Gastroesophageal sphincter (tissue), 4 donors: ENCODE measurements around the gene CHTF18. TPM values are rescaled to one million over a fixed set of nuclear protein-coding genes. Genes with fewer than 3 reads are reported as not detected.

ENCODE experiments used
- ATAC-seq: fragments of 150-250 bp; one replicate; pipeline ENCODE4 v1.9.1; 2016; ENCODE audit warnings: mild to moderate bottlenecking, moderate library complexity
- H3K27ac ChIP-seq, 4 donors: fragments of 200-600 bp; sonication (generic) in 3 of 4; 1 replicate in 3 of 4; 2 replicates in 1 of 4; pipeline ENCODE4 v1.5.1; 2016 to 2019
- H3K27me3 ChIP-seq: fragments of 200-600 bp; sonication (generic); one replicate; pipeline ENCODE4 v1.5.1; 2019
- H3K36me3 ChIP-seq, 2 donors: fragments of 200-600 bp; sonication (generic); one replicate each; pipeline ENCODE4 v1.5.1; 2019; ENCODE audit warnings: control low read depth in 1 of 2
- H3K4me1 ChIP-seq, 3 donors: fragments of 200-600 bp; sonication (generic); 1 replicate in 2 of 3; 2 replicates in 1 of 3; pipeline ENCODE4 v1.5.1; 2016 to 2019; ENCODE audit warnings: control low read depth in 2 of 3
- H3K4me3 ChIP-seq, 2 donors: fragments of 200-600 bp; sonication (generic); one replicate each; pipeline ENCODE4 v1.5.1; 2019; ENCODE audit warnings: mild to moderate bottlenecking in 1 of 2, moderate library complexity in 1 of 2
- H3K9me3 ChIP-seq, 3 donors: fragments of 200-600 bp; sonication (generic); one replicate each; pipeline ENCODE4 v1.5.1; 2017 to 2019; ENCODE audit warnings: control low read depth in 2 of 3
- EP300 ChIP-seq: sonication (generic); formaldehyde crosslinking; IDR thresholded peaks from one replicate; pipeline ENCODE4 v1.6.1; 2017; ENCODE audit warnings: antibody characterized with exemption, mild to moderate bottlenecking
- POLR2A ChIP-seq, 2 donors: fragments of 450-650 bp; IDR thresholded peaks; one replicate each; pipeline ENCODE4 v1.6.1; 2017; ENCODE audit warnings: antibody characterized with exemption in 2 of 2, mild to moderate bottlenecking in 2 of 2, moderate library complexity in 1 of 2
- POLR2AphosphoS5 ChIP-seq: sonication (generic); formaldehyde crosslinking; IDR thresholded peaks from one replicate; pipeline ENCODE4 v1.6.1; 2017; ENCODE audit warnings: antibody characterized with exemption
- WGBS, 2 donors: methylation state at CpG; one replicate each; pipeline ENCODE4 v1.1.5; 2018; ENCODE audit warnings: low coverage in 1 of 2; 5-methylcytosine and 5-hydroxymethylcytosine counted together
- total RNA-seq, 4 donors: library from RNA; depleted of rRNA; stranded (reverse); fragments of >200 nt; gene quantifications; one replicate each; pipeline ENCODE4 v1.1.0, GENCODE V29; 2016
- TF ChIP-seq, protein P1 (sequence below), 4 experiments: fragments of 200-600 bp in 2 of 4; fragments of 450-650 bp in 2 of 4; sonication (generic) in 1 of 4; IDR thresholded peaks; one replicate each; pipeline ENCODE4 v1.5.1; 2017 to 2019; ENCODE audit warnings: antibody characterized with exemption in 4 of 4, mild to moderate bottlenecking in 2 of 4, moderate library complexity in 2 of 4

Gene CHTF18
- total RNA-seq, 4 donors from 2014 or later, result 4.6 to 10.9 (median 8.3) TPM

DNA sequence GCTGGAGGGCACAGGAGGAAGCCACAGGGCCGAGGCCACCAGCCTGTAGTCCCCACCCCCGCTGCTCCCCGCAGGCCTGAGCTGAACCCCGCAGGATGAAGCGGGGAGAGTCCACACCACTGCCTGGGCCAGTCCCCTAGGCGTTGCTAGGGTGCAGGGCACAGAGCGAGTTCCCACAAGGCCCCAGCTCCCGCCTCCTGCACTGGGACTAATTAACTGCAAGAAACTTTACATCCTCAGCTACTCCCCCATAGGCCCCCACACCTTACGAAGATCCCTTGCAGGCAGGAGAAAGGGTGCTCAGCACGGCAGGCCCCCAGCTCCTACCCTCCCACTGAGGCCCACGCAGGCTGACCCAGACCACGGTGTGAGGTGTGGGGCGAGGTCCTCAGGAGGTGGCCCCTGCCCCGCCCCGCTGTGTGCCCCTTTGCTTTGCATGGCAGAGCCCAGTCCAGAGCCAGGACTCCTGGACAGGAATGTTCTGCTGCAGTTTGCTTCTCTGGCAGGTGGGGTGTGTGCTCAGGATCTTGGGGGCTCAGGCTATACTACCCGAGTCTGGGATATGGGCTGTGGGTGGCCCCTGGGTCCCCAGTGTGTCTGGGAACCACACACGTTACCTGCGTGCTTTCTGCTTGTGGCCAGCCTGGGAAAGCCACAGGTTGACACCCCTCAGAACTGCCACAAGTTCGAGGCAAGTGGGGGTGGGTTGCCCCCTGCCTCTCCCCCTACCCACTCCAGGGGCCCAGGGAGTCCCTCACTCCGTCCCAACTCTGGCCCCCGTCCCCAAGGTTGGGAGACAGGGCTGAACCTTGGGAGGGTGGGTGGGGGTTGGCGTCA is 10.9 kb downstream of the CHTF18 start:
- no peaks in the 10 kb centered on the region for H3K9me3 ChIP-seq
- no peak for ATAC-seq
- H3K27me3 ChIP-seq, result peaks cover 87% of the 10 kb centered on the region
- WGBS, 2 donors, result 62 to 80% methylated on average over 1 to 9 of the region's 22 CpGs
- TF ChIP-seq, protein P1, sequence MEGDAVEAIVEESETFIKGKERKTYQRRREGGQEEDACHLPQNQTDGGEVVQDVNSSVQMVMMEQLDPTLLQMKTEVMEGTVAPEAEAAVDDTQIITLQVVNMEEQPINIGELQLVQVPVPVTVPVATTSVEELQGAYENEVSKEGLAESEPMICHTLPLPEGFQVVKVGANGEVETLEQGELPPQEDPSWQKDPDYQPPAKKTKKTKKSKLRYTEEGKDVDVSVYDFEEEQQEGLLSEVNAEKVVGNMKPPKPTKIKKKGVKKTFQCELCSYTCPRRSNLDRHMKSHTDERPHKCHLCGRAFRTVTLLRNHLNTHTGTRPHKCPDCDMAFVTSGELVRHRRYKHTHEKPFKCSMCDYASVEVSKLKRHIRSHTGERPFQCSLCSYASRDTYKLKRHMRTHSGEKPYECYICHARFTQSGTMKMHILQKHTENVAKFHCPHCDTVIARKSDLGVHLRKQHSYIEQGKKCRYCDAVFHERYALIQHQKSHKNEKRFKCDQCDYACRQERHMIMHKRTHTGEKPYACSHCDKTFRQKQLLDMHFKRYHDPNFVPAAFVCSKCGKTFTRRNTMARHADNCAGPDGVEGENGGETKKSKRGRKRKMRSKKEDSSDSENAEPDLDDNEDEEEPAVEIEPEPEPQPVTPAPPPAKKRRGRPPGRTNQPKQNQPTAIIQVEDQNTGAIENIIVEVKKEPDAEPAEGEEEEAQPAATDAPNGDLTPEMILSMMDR (IDR thresholded peaks at IDR 0.05), result no peak
- TF ChIP-seq POLR2A (IDR thresholded peaks at IDR 0.05), result no peak
- no peak for TF ChIP-seq EP300
- TF ChIP-seq POLR2AphosphoS5, result no peak
- no peak overlapping the region for H3K4me3 ChIP-seq
- H3K36me3 ChIP-seq, result no peaks in the 10 kb centered on the region
- no peak overlapping the region for H3K27ac ChIP-seq
- H3K4me1 ChIP-seq, result no peaks in the 10 kb centered on the region

GRCh38 chr16:799948-800833 is 11.8 kb downstream of the CHTF18 start, which contains the start of gene GNG13:
Gene GNG13 (minus strand): TSS chr16:800734. CDS start chr16:799077, 1,657 bp downstream.
- peaks cover 93% of the 10 kb centered on the region for H3K27me3 ChIP-seq
- no peak within 1 kb of the TSS for H3K4me3 ChIP-seq
- no peak within 1 kb of the TSS for H3K27ac ChIP-seq
- ATAC-seq, result no peak
- H3K4me1 ChIP-seq, result no peaks in the 10 kb centered on the region
- WGBS, 2 donors, result 10% methylated on average over 2 of the region's 57 CpGs; no CpG with 5 or more reads in 1 of the 2 donors
- H3K9me3 ChIP-seq, result no peaks in the 10 kb centered on the region
- TF ChIP-seq, protein P1 (IDR thresholded peaks at IDR 0.05), result no peak
- H3K36me3 ChIP-seq, result no peaks in the 10 kb centered on the region

DNA sequence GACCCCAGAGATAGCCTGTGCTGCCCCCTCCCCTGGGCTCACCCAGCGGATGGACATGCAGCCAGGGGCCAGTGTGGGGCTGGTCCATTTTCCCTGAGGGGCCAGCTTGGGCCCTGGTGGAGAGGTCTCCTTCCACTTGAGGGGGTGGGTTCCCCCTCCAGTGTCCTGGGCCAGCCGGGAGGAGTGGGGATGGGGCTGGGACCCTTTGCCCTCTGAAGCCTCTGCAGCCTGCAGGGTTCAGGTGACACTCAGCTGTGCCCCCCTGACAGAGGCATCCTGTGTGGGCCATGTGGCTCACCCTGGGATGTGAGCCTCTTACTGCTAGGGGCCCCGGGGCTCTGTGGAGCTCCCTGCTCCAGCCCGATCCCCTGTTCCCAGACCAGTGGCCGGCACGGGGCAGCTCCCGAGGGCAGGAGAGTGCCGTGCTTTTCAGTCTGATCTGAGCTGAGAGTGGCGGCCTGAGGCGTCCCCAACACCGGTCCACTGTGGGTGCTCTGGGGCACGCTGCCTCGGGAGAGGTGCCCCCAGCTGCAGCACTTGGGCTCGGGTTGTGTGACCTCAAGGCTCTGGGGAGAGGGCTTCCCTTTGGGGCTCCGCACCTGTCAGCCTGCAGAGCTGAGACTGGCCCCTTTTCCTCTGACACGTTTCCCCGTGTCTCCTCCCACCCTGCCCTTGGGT is 12.6 kb downstream of the CHTF18 start:
- Histone ChIP-seq H3K4me3 (no peak overlapping the region), H3K9me3 (no peaks in the 10 kb centered on the region), H3K4me1 (peaks cover 0 to 3% (median 0%) of the 10 kb centered on the region in 3 donors), H3K27me3 (peaks cover 96% of the 10 kb centered on the region), H3K36me3 (no peaks in the 10 kb centered on the region), H3K27ac (no peak overlapping the region)
- TF ChIP-seq EP300 (no peak), POLR2AphosphoS5 (no peak), POLR2A (IDR thresholded peaks at IDR 0.05) (no peak)
- TF ChIP-seq, protein P1 (IDR thresholded peaks at IDR 0.05), result no peak
- 0% methylated on average over 2 of the region's 17 CpGs; no CpG with 5 or more reads in 1 of the 2 donors for WGBS, 2 donors
- no peak for ATAC-seq

DNA sequence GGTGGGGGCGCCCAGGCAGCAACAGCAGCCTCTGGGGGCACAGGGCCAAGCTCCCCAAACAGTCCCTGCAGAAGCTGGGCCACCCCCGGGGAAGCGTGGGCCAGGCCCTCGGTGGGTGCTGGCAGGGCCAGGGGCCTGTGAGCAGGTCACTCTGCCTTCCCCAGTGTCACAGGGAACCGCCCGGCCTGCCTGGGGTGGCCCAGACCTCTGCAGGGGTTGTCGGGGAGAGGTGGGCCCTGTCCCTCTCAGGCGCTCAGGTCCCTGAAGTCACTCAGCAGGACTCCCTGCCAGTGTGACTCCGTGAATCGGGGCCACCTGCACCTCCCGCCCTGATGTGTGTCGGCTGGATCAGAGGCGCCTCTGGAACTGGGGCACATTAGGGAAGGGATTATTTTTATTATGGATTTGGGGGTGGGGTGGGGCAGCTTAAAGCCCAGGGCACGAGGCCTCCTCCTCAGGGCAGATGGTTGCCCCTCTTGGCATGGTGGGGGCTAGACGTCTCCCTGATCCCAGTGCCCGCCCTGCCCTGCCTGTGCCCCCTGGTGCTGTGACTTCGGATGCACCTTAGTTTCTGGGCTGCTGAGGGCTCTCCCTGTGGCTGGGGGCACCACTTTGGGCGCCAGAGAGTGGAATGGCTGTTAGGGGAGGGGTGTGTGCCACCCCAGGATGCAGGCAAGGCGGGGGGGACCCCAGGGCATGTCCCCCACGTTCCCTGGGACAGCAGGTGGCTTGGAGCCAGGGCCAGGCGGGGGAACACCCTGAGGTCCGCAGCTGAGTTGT is 13.4 kb downstream of the CHTF18 start:
- no peak overlapping the region for H3K27ac ChIP-seq
- no peaks in the 10 kb centered on the region for H3K36me3 ChIP-seq
- TF ChIP-seq POLR2A (IDR thresholded peaks at IDR 0.05), result no peak
- no peak for TF ChIP-seq EP300
- TF ChIP-seq, protein P1 (IDR thresholded peaks at IDR 0.05), result no peak
- no peak for TF ChIP-seq POLR2AphosphoS5
- no peak overlapping the region for H3K4me3 ChIP-seq
- WGBS, 2 donors, result 20% methylated on average over 2 of the region's 22 CpGs; no CpG with 5 or more reads in 1 of the 2 donors
- H3K27me3 ChIP-seq, result peaks cover 88% of the 10 kb centered on the region
- ATAC-seq, result no peak
- H3K4me1 ChIP-seq, result peaks cover 0 to 11% (median 0%) of the 10 kb centered on the region in 3 donors
- no peaks in the 10 kb centered on the region for H3K9me3 ChIP-seq
